GM23338 (cell line): ENCODE results near the gene PTPA. TPM values are rescaled to one million over a fixed set of nuclear protein-coding genes. Genes with fewer than 3 reads are reported as not detected.

Experiments
- ATAC-seq: fragments of 200-7000 bp; cut with Tn5 transposase; 3 replicates; pipeline ENCODE4 v1.9.1; 2020
- DNase-seq: peaks from one replicate; pipeline ENCODE4 v3.0.0-alpha.2; 2015; ENCODE audit warnings: low spot score
- H2AFZ ChIP-seq: fragments of 200-600 bp; sonication (generic); 2 replicates; pipeline ENCODE4 v1.8.0; 2016; ENCODE audit warnings: antibody characterized with exemption, mild to moderate bottlenecking, moderate library complexity
- H3F3A ChIP-seq: fragments of 200-600 bp; sonication (generic); replicated peaks from 2 replicates; pipeline ENCODE4 v1.8.0; 2017; ENCODE audit warnings: antibody characterized with exemption, mixed run types, low read depth
- H3K27ac ChIP-seq: fragments of 200-600 bp; sonication (generic); 2 replicates; pipeline ENCODE4 v1.6.1; 2016; ENCODE audit warnings: low read depth
- H3K27me3 ChIP-seq: fragments of 200-600 bp; sonication (generic); 2 replicates; pipeline ENCODE4 v1.8.0; 2016; ENCODE audit warnings: mild to moderate bottlenecking, mixed run types, moderate library complexity; ENCODE audit not compliant: insufficient read depth
- H3K36me3 ChIP-seq: fragments of 200-600 bp; sonication (generic); 2 replicates; pipeline ENCODE4 v1.8.0; 2016; ENCODE audit warnings: mild to moderate bottlenecking; ENCODE audit not compliant: insufficient read depth
- H3K4me1 ChIP-seq: fragments of 200-600 bp; sonication (generic); 2 replicates; pipeline ENCODE4 v1.8.0; 2016; ENCODE audit warnings: mild to moderate bottlenecking, moderate library complexity; ENCODE audit not compliant: insufficient read depth
- H3K4me2 ChIP-seq: fragments of 200-600 bp; sonication (generic); 2 replicates; pipeline ENCODE4 v1.7.1; 2017; ENCODE audit warnings: mixed run types
- H3K4me3 ChIP-seq: fragments of 200-600 bp; sonication (generic); 2 replicates; pipeline ENCODE4 v1.6.1; 2016; ENCODE audit warnings: mixed run types
- H3K79me2 ChIP-seq: fragments of 200-600 bp; sonication (generic); replicated peaks from 2 replicates; pipeline ENCODE4 v1.8.0; 2017; ENCODE audit warnings: mild to moderate bottlenecking; ENCODE audit not compliant: insufficient read depth
- H3K9me2 ChIP-seq: fragments of 200-600 bp; sonication (generic); 2 replicates; pipeline ENCODE4 v1.8.0; 2017; ENCODE audit not compliant: insufficient read depth
- H4K20me1 ChIP-seq: fragments of 200-600 bp; sonication (generic); replicated peaks from 2 replicates; pipeline ENCODE4 v1.8.0; 2017; ENCODE audit warnings: mild to moderate bottlenecking; ENCODE audit not compliant: insufficient read depth
- H3K27ac Mint-ChIP-seq: 2 replicates; pipeline ENCODE4 v1.8.0; 2020; ENCODE audit warnings: inconsistent platforms, mild to moderate bottlenecking, moderate library complexity, mixed read lengths
- H3K27me3 Mint-ChIP-seq: 3 replicates; pipeline ENCODE4 v1.8.0; 2022; ENCODE audit warnings: low read depth, mild to moderate bottlenecking, moderate library complexity, mixed read lengths, inconsistent platforms; ENCODE audit not compliant: insufficient read depth, poor library complexity
- H3K36me3 Mint-ChIP-seq: 3 replicates; pipeline ENCODE4 v1.8.0; 2021; ENCODE audit warnings: low read depth, mild to moderate bottlenecking, inconsistent platforms, moderate library complexity, mixed read lengths
- H3K4me1 Mint-ChIP-seq: 3 replicates; pipeline ENCODE4 v1.8.0; 2020; ENCODE audit warnings: mild to moderate bottlenecking, inconsistent platforms, mixed read lengths
- H3K4me3 Mint-ChIP-seq: 3 replicates; pipeline ENCODE4 v1.8.0; 2021; ENCODE audit warnings: moderate library complexity, mild to moderate bottlenecking, inconsistent platforms, mixed read lengths
- H3K9me3 Mint-ChIP-seq: 3 replicates; pipeline ENCODE4 v1.8.0; 2020; ENCODE audit warnings: moderate library complexity, mild to moderate bottlenecking, inconsistent platforms, mixed read lengths
- CREB1 ChIP-seq: fragments of 250-450 bp; sonication (Bioruptor Pico); IDR thresholded peaks from 2 replicates; pipeline ENCODE4 v1.5.0; 2020; ENCODE audit warnings: low read depth, mild to moderate bottlenecking, moderate library complexity
- EZH2 ChIP-seq: fragments of 200-600 bp; sonication (generic); IDR thresholded peaks from one replicate; pipeline ENCODE4 v1.8.0; 2017; ENCODE audit warnings: antibody characterized with exemption, mild to moderate bottlenecking, low read depth; ENCODE audit not compliant: unreplicated experiment
- EZH2phosphoT487 ChIP-seq: fragments of 200-600 bp; sonication (generic); IDR thresholded peaks from one replicate; pipeline ENCODE4 v1.8.1; 2018; ENCODE audit warnings: antibody characterized with exemption; ENCODE audit not compliant: unreplicated experiment
- JUNB ChIP-seq: IDR thresholded peaks from one replicate; pipeline ENCODE4 v1.6.1; 2016; ENCODE audit warnings: antibody characterized with exemption; ENCODE audit not compliant: unreplicated experiment
- NANOG ChIP-seq: IDR thresholded peaks from 2 replicates; pipeline ENCODE4 v1.6.1; 2016; ENCODE audit warnings: antibody characterized with exemption, borderline replicate concordance
- POLR2AphosphoS5 ChIP-seq: IDR thresholded peaks from 2 replicates; pipeline ENCODE4 v1.6.1; 2016; ENCODE audit warnings: antibody characterized with exemption, low read depth
- STAT1 ChIP-seq: IDR thresholded peaks from one replicate; pipeline ENCODE4 v1.6.1; 2016; ENCODE audit warnings: antibody characterized with exemption; ENCODE audit not compliant: unreplicated experiment
- ZNF114 ChIP-seq: fragments of 250-450 bp; sonication (Bioruptor Pico); IDR thresholded peaks from 2 replicates; pipeline ENCODE4 v1.5.0; 2020; ENCODE audit warnings: mild to moderate bottlenecking, moderate library complexity
- ZNF331 ChIP-seq: fragments of 250-450 bp; sonication (Bioruptor Pico); IDR thresholded peaks from 2 replicates; pipeline ENCODE4 v1.5.0; 2020; ENCODE audit warnings: low read depth, mild to moderate bottlenecking, moderate library complexity
- polyA plus RNA-seq: library from polyadenylated mRNA; unstranded; fragments of >200 nt; fragmentation: Nextera tagmentation; extraction: Ambion mirVana; gene quantifications from 2 replicates; pipeline ENCODE4 v1.2.1, GENCODE V29; 2016
- total RNA-seq: library from RNA; depleted of rRNA; stranded (reverse); fragments of >200 nt; shearing (Covaris generic); gene quantifications from 2 replicates; pipeline ENCODE4 v1.2.3, GENCODE V29; 2014
- TF ChIP-seq, protein P1 (sequence below): fragments of 250-450 bp; sonication (Bioruptor Pico); IDR thresholded peaks from 2 replicates; pipeline ENCODE4 v1.5.0; 2020; ENCODE audit warnings: mild to moderate bottlenecking, moderate library complexity
- TF ChIP-seq, protein P2 (sequence below), 2 experiments: fragments of 200-600 bp in 1 of 2; sonication (generic) in 1 of 2; conservative IDR thresholded peaks; 2 replicates each; pipeline versions ENCODE4 v1.5.1 to v1.6.1; 2016 to 2017; ENCODE audit warnings: antibody characterized with exemption in 2 of 2, low read depth in 2 of 2, mild to moderate bottlenecking in 2 of 2, moderate library complexity in 1 of 2
- TF ChIP-seq, protein P3 (sequence below): IDR thresholded peaks from 2 replicates; pipeline ENCODE4 v1.6.1; 2016; ENCODE audit warnings: antibody characterized with exemption
- TF ChIP-seq, protein P4 (sequence below): IDR thresholded peaks from one replicate; pipeline ENCODE4 v1.6.1; 2018; ENCODE audit warnings: antibody characterized with exemption; ENCODE audit not compliant: unreplicated experiment

PTPA gene
- total and polyA plus RNA-seq, 2 experiments from 2014 or later = 53.9 to 122 TPM

- TF ChIP-seq, protein P1, sequence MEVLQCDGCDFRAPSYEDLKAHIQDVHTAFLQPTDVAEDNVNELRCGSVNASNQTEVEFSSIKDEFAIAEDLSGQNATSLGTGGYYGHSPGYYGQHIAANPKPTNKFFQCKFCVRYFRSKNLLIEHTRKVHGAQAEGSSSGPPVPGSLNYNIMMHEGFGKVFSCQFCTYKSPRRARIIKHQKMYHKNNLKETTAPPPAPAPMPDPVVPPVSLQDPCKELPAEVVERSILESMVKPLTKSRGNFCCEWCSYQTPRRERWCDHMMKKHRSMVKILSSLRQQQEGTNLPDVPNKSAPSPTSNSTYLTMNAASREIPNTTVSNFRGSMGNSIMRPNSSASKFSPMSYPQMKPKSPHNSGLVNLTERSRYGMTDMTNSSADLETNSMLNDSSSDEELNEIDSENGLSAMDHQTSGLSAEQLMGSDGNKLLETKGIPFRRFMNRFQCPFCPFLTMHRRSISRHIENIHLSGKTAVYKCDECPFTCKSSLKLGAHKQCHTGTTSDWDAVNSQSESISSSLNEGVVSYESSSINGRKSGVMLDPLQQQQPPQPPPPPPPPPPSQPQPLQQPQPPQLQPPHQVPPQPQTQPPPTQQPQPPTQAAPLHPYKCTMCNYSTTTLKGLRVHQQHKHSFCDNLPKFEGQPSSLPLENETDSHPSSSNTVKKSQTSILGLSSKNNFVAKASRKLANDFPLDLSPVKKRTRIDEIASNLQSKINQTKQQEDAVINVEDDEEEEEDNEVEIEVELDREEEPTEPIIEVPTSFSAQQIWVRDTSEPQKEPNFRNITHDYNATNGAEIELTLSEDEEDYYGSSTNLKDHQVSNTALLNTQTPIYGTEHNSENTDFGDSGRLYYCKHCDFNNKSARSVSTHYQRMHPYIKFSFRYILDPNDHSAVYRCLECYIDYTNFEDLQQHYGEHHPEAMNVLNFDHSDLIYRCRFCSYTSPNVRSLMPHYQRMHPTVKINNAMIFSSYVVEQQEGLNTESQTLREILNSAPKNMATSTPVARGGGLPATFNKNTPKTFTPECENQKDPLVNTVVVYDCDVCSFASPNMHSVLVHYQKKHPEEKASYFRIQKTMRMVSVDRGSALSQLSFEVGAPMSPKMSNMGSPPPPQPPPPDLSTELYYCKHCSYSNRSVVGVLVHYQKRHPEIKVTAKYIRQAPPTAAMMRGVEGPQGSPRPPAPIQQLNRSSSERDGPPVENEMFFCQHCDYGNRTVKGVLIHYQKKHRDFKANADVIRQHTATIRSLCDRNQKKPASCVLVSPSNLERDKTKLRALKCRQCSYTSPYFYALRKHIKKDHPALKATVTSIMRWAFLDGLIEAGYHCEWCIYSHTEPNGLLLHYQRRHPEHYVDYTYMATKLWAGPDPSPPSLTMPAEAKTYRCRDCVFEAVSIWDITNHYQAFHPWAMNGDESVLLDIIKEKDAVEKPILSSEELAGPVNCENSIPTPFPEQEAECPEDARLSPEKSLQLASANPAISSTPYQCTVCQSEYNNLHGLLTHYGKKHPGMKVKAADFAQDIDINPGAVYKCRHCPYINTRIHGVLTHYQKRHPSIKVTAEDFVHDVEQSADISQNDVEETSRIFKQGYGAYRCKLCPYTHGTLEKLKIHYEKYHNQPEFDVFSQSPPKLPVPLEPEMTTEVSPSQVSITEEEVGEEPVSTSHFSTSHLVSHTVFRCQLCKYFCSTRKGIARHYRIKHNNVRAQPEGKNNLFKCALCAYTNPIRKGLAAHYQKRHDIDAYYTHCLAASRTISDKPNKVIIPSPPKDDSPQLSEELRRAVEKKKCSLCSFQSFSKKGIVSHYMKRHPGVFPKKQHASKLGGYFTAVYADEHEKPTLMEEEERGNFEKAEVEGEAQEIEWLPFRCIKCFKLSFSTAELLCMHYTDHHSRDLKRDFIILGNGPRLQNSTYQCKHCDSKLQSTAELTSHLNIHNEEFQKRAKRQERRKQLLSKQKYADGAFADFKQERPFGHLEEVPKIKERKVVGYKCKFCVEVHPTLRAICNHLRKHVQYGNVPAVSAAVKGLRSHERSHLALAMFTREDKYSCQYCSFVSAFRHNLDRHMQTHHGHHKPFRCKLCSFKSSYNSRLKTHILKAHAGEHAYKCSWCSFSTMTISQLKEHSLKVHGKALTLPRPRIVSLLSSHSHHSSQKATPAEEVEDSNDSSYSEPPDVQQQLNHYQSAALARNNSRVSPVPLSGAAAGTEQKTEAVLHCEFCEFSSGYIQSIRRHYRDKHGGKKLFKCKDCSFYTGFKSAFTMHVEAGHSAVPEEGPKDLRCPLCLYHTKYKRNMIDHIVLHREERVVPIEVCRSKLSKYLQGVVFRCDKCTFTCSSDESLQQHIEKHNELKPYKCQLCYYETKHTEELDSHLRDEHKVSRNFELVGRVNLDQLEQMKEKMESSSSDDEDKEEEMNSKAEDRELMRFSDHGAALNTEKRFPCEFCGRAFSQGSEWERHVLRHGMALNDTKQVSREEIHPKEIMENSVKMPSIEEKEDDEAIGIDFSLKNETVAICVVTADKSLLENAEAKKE (CRISPR knock-in tag) = no peak
- no peak for TF ChIP-seq POLR2AphosphoS5
- TF ChIP-seq CREB1 (CRISPR knock-in tag) = no peak
- TF ChIP-seq NANOG = no peak
- TF ChIP-seq JUNB = no peak
- TF ChIP-seq EZH2phosphoT487 = no peak
These were observed 59.0 kb downstream of the PTPA start (continued) for GRCh38 chr9:129170229-129170628.

DNA sequence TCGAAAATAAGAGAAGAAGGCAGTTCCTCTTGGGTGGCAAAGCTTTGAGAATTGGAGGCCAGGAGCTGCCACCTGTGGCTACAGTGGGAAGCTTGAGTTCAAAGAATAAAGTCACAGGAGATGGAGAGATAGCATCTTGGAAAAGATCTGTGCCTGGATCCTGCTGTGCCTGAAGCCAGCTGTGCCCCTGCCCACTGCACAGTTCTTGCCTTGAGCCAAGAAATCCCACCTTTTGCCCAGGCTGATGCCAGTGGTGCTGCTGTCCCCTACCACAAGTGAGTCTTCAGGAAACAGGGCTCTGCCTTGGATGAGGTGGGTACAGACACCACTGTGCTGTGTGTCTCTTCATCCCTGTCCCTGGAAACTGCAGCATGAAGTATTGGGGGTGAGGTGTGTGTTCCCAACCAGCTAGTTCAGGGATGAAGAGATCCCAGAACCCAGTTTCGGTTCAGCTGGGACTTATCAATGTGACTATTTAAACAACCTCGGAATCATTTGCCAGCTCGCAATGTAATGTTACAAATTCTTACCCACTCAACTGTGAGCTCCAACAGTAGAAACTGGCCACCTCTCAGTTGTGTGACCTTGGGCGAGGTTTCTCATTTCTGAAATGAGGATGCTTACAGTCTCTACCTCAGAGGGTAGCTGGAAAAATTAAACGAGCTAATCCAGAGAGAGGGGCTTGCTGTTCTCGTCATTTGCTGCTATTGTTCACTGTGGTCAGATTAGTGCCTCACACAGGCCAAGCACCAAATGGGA is 61.0 kb downstream of the PTPA start:
- H3K27me3 ChIP-seq = peaks cover 72% of the 10 kb centered on the region
- no peak overlapping the region for H2AFZ ChIP-seq
- TF ChIP-seq STAT1 (no peak), EZH2phosphoT487 (no peak), ZNF331 (CRISPR knock-in tag) (no peak), ZNF114 (no peak), EZH2 (no peak)
- TF ChIP-seq, protein P2, sequence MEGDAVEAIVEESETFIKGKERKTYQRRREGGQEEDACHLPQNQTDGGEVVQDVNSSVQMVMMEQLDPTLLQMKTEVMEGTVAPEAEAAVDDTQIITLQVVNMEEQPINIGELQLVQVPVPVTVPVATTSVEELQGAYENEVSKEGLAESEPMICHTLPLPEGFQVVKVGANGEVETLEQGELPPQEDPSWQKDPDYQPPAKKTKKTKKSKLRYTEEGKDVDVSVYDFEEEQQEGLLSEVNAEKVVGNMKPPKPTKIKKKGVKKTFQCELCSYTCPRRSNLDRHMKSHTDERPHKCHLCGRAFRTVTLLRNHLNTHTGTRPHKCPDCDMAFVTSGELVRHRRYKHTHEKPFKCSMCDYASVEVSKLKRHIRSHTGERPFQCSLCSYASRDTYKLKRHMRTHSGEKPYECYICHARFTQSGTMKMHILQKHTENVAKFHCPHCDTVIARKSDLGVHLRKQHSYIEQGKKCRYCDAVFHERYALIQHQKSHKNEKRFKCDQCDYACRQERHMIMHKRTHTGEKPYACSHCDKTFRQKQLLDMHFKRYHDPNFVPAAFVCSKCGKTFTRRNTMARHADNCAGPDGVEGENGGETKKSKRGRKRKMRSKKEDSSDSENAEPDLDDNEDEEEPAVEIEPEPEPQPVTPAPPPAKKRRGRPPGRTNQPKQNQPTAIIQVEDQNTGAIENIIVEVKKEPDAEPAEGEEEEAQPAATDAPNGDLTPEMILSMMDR (conservative IDR thresholded peaks at IDR 0.05; ENCODE audit: low read depth in 2 of 2) = no peak
- TF ChIP-seq, protein P3, sequence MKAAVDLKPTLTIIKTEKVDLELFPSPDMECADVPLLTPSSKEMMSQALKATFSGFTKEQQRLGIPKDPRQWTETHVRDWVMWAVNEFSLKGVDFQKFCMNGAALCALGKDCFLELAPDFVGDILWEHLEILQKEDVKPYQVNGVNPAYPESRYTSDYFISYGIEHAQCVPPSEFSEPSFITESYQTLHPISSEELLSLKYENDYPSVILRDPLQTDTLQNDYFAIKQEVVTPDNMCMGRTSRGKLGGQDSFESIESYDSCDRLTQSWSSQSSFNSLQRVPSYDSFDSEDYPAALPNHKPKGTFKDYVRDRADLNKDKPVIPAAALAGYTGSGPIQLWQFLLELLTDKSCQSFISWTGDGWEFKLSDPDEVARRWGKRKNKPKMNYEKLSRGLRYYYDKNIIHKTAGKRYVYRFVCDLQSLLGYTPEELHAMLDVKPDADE = no peak
- TF ChIP-seq, protein P4, sequence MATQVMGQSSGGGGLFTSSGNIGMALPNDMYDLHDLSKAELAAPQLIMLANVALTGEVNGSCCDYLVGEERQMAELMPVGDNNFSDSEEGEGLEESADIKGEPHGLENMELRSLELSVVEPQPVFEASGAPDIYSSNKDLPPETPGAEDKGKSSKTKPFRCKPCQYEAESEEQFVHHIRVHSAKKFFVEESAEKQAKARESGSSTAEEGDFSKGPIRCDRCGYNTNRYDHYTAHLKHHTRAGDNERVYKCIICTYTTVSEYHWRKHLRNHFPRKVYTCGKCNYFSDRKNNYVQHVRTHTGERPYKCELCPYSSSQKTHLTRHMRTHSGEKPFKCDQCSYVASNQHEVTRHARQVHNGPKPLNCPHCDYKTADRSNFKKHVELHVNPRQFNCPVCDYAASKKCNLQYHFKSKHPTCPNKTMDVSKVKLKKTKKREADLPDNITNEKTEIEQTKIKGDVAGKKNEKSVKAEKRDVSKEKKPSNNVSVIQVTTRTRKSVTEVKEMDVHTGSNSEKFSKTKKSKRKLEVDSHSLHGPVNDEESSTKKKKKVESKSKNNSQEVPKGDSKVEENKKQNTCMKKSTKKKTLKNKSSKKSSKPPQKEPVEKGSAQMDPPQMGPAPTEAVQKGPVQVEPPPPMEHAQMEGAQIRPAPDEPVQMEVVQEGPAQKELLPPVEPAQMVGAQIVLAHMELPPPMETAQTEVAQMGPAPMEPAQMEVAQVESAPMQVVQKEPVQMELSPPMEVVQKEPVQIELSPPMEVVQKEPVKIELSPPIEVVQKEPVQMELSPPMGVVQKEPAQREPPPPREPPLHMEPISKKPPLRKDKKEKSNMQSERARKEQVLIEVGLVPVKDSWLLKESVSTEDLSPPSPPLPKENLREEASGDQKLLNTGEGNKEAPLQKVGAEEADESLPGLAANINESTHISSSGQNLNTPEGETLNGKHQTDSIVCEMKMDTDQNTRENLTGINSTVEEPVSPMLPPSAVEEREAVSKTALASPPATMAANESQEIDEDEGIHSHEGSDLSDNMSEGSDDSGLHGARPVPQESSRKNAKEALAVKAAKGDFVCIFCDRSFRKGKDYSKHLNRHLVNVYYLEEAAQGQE = no peak

More for the DNA sequence above, 61.0 kb downstream of the PTPA start:
- no peak for ATAC-seq
- peaks cover 10% of the 10 kb centered on the region; the same call in 1 of the 2 replicates for H3F3A ChIP-seq
- H3K79me2 ChIP-seq = no peaks in the 10 kb centered on the region
- no peak overlapping the region for H3K4me3 ChIP-seq
- no peak overlapping the region for H3K27ac Mint-ChIP-seq
- H3K36me3 ChIP-seq = no peaks in the 10 kb centered on the region
- H3K36me3 Mint-ChIP-seq = no peaks in the 10 kb centered on the region
- H3K4me1 Mint-ChIP-seq = peaks cover 17% of the 10 kb centered on the region
- H3K27ac ChIP-seq = no peak overlapping the region
- H3K9me3 Mint-ChIP-seq = no peaks in the 10 kb centered on the region
- H4K20me1 ChIP-seq = peaks cover 6% of the 10 kb centered on the region; the same call in 1 of the 2 replicates
- no peaks in the 10 kb centered on the region for H3K9me2 ChIP-seq
- H3K27me3 Mint-ChIP-seq = peaks cover 53% of the 10 kb centered on the region
- peaks cover 12% of the 10 kb centered on the region for H3K4me1 ChIP-seq
- H3K4me2 ChIP-seq = no peak overlapping the region
- H3K4me3 Mint-ChIP-seq = no peak overlapping the region
- no peak for DNase-seq
